Astrocyte of the cerebellum (primary cell): ENCODE data around the gene POC5.

ENCODE experiments used
- DNase-seq: peaks from one replicate; pipeline ENCODE4 v3.0.0-alpha.2; 2011; ENCODE audit warnings: low read depth
- H3K4me3 ChIP-seq: 2 replicates; pipeline ENCODE4 v1.5.1; 2011; ENCODE audit warnings: mild to moderate bottlenecking, low read depth, low read length, moderate library complexity
- CTCF ChIP-seq: IDR thresholded peaks from 2 replicates; pipeline ENCODE4 v1.5.1; 2012; ENCODE audit warnings: low read length, low read depth, moderate library complexity, mild to moderate bottlenecking; ENCODE audit errors: missing control alignments
- in situ Hi-C: cut with HindIII; loops from 2 replicates; pipeline ENCODE4 v1.10.0; 2017; ENCODE audit warnings: low sequenced_read_pairs

The POC5 gene

GRCh38 chr5:75656311-75657003 is 60.8 kb downstream of the POC5 start:
- TF ChIP-seq CTCF = no peak
- in situ Hi-C loops = no loop called here
- peak overlapping the region; percentile 47 for H3K4me3 ChIP-seq
- no peak for DNase-seq

GRCh38 chr5:75654693-75655295 is 62.4 kb downstream of the POC5 start:
- no peak for TF ChIP-seq CTCF
- H3K4me3 ChIP-seq = no peak overlapping the region
- in situ Hi-C loops = no loop called here
- no peak for DNase-seq

- no peak overlapping the region for H3K4me3 ChIP-seq
- TF ChIP-seq CTCF = no peak
- no peak for DNase-seq
- in situ Hi-C loops = no loop called here
These were observed 63.7 kb downstream of the POC5 start for GRCh38 chr5:75653521-75653920.

- in situ Hi-C loops = no loop called here
- no peak for TF ChIP-seq CTCF
- DNase-seq = no peak
- no peak overlapping the region for H3K4me3 ChIP-seq
These were observed 65.5 kb downstream of the POC5 start for GRCh38 chr5:75651575-75652238.

GRCh38 chr5:75648712-75649111 is 68.5 kb downstream of the POC5 start:
- TF ChIP-seq CTCF = no peak
- H3K4me3 ChIP-seq = no peak overlapping the region
- DNase-seq = no peak
- in situ Hi-C loops = no loop called here

GRCh38 chr5:75640826-75641225 is 76.4 kb downstream of the POC5 start:
- no peak overlapping the region for H3K4me3 ChIP-seq
- no peak for TF ChIP-seq CTCF
- in situ Hi-C loops = no loop called here
- no peak for DNase-seq
